ENCODE results near the gene HHIPL1. TPM values are rescaled to one million over a fixed set of nuclear protein-coding genes. Genes with fewer than 3 reads are reported as not detected.

HHIPL1 gene
- total RNA-seq, 1 experiment from 2014 or later = 2.1 TPM

GRCh38 chr14:99707921-99708320 lies 63.0 kb downstream of the HHIPL1 start:
- H3K27ac ChIP-seq (ENCODE audit: low read length) = no peak overlapping the region
- intact Hi-C loops (cut with micrococcal nuclease; ENCODE audit: unreplicated experiment) = no loop called here
- DNase-seq (ENCODE audit: low read depth, low spot score) (no peak), ATAC-seq (no peak)
- no peak for TF ChIP-seq TCF7L2 (IDR thresholded peaks at IDR 0.05; ENCODE audit: low read depth, low read length)
- no peak for TF ChIP-seq CTCF (IDR thresholded peaks at IDR 0.05)
- TF ChIP-seq POLR2AphosphoS5 (IDR thresholded peaks at IDR 0.05; ENCODE audit: low read depth, low read length) = no peak
- TF ChIP-seq REST (IDR thresholded peaks at IDR 0.05; ENCODE audit: insufficient read depth in 1 of 2, low read depth in 2 of 2, low read length in 1 of 2) = no peak
- TF ChIP-seq SIN3A (IDR thresholded peaks at IDR 0.05; ENCODE audit: borderline replicate concordance, insufficient read depth, low read depth, low read length) = no peak
- no peaks in the 10 kb centered on the region for H3K9me3 ChIP-seq (ENCODE audit: control insufficient read depth, insufficient read depth, low read depth, low read length)
- ChIA-PET POLR2A (no interaction called here), CTCF (no interaction called here)
- BruUV-seq (replicated peaks) = no TSS peak
- in situ Hi-C loops (cut with HindIII; ENCODE audit: low pct_unique_long_range_greater_than_20kb, low sequenced_read_pairs) = no loop called here
- no peak overlapping the region for H3K4me3 ChIP-seq (ENCODE audit: low read depth in 2 of 2, low read length in 2 of 2)
- no peaks in the 10 kb centered on the region for H3K36me3 ChIP-seq (ENCODE audit: control insufficient read depth, insufficient read depth, low read length)
- no peaks in the 10 kb centered on the region for H3K27me3 ChIP-seq (ENCODE audit: control insufficient read depth, insufficient read depth, low read length)
- H3K4me1 ChIP-seq (ENCODE audit: control insufficient read depth, insufficient read depth, low read length) = no peaks in the 10 kb centered on the region

GRCh38 chr14:99708449-99708848 lies 63.5 kb downstream of the HHIPL1 start:
- no peaks in the 10 kb centered on the region for H3K36me3 ChIP-seq (ENCODE audit: control insufficient read depth, insufficient read depth, low read length)
- intact Hi-C loops (cut with micrococcal nuclease; ENCODE audit: unreplicated experiment) (no loop called here), in situ Hi-C loops (cut with HindIII; ENCODE audit: low pct_unique_long_range_greater_than_20kb, low sequenced_read_pairs) (no loop called here)
- BruUV-seq (replicated peaks) = no TSS peak
- H3K27me3 ChIP-seq (ENCODE audit: control insufficient read depth, insufficient read depth, low read length) = no peaks in the 10 kb centered on the region
- no peaks in the 10 kb centered on the region for H3K9me3 ChIP-seq (ENCODE audit: control insufficient read depth, insufficient read depth, low read depth, low read length)
- DNase-seq (ENCODE audit: low read depth, low spot score) (no peak), ATAC-seq (no peak)
- CTCF ChIA-PET = no interaction called here
- no peaks in the 10 kb centered on the region for H3K4me1 ChIP-seq (ENCODE audit: control insufficient read depth, insufficient read depth, low read length)
- POLR2A ChIA-PET = no interaction called here
- H3K27ac ChIP-seq (ENCODE audit: low read length) = no peak overlapping the region
- TF ChIP-seq CTCF (IDR thresholded peaks at IDR 0.05) (no peak), SIN3A (IDR thresholded peaks at IDR 0.05; ENCODE audit: borderline replicate concordance, insufficient read depth, low read depth, low read length) (no peak), REST (IDR thresholded peaks at IDR 0.05; ENCODE audit: insufficient read depth in 1 of 2, low read depth in 2 of 2, low read length in 1 of 2) (no peak), POLR2AphosphoS5 (IDR thresholded peaks at IDR 0.05; ENCODE audit: low read depth, low read length) (no peak), TCF7L2 (IDR thresholded peaks at IDR 0.05; ENCODE audit: low read depth, low read length) (no peak)
- H3K4me3 ChIP-seq (ENCODE audit: low read depth in 2 of 2, low read length in 2 of 2) = no peak overlapping the region
